Measurements from ENCODE around the gene SPATA45.

DNA sequence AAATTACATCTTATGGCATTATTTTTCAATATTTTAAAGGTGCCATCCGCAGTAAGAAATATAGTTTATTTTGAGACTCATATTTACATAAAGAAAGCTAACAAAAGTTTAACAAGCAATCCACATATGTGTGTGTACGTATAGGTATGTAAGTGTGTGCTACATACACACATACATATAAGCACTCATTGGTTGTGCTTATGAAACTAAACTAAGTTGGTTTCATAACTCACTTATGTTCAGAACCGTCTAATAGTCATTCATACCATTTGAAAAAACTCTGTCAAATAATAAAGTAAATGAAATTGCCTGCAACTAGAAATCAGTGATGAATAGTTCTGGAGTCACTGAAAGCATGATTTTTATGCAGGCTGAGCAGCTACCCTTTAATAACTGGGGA is 41.7 kb downstream of the SPATA45 start:
- TF ChIP-seq, protein P1, sequence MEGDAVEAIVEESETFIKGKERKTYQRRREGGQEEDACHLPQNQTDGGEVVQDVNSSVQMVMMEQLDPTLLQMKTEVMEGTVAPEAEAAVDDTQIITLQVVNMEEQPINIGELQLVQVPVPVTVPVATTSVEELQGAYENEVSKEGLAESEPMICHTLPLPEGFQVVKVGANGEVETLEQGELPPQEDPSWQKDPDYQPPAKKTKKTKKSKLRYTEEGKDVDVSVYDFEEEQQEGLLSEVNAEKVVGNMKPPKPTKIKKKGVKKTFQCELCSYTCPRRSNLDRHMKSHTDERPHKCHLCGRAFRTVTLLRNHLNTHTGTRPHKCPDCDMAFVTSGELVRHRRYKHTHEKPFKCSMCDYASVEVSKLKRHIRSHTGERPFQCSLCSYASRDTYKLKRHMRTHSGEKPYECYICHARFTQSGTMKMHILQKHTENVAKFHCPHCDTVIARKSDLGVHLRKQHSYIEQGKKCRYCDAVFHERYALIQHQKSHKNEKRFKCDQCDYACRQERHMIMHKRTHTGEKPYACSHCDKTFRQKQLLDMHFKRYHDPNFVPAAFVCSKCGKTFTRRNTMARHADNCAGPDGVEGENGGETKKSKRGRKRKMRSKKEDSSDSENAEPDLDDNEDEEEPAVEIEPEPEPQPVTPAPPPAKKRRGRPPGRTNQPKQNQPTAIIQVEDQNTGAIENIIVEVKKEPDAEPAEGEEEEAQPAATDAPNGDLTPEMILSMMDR (conservative IDR thresholded peaks at IDR 0.05; ENCODE audit: low read length): no peak
- TF ChIP-seq EZH2phosphoT487 (IDR thresholded peaks at IDR 0.05; ENCODE audit: borderline replicate concordance): no peak

Measured in Loucy (cell line).